Measurements from ENCODE around the gene SUPT20H. TPM values are rescaled to one million over a fixed set of nuclear protein-coding genes. Genes with fewer than 3 reads are reported as not detected.

The SUPT20H gene
- total RNA-seq, 5 donors from 2014 or later (not counting 1 experiment from before 2014, with no cell fraction given): 73.8 to 90.9 (median 87.3) TPM

- H3K9me3 ChIP-seq: no peaks in the 10 kb centered on the region
- H3K27me3 ChIP-seq (replicated peaks in 1 of 2; ENCODE audit: control insufficient read depth in 2 of 2, extremely low read depth in 1 of 2, insufficient read depth in 2 of 2, low read length in 1 of 2): peaks cover 0 to 5% of the 10 kb centered on the region in 2 experiments
- CTCF ChIA-PET: no interaction called here
- WGBS (ENCODE audit: insufficient coverage): no CpG with 5 or more reads among the region's 4 CpGs
- H3K27ac Mint-ChIP-seq: no peak overlapping the region
- H3K4me1 Mint-ChIP-seq: no peaks in the 10 kb centered on the region
- DNase-seq: no peak
- H3K27ac ChIP-seq (ENCODE audit: low read length): no peak overlapping the region
- no peaks in the 10 kb centered on the region for H3K36me3 ChIP-seq (ENCODE audit: control insufficient read depth in 2 of 2, extremely low read depth in 1 of 2, insufficient read depth in 1 of 2, low read length in 1 of 2)
- H3K4me3 ChIP-seq (ENCODE audit: control insufficient read depth in 1 of 2, extremely low read depth in 1 of 2, low read length in 1 of 2): no peak overlapping the region
- POLR2A ChIA-PET: no interaction called here
- no peak overlapping the region for H3K4me3 Mint-ChIP-seq
- H3K9me3 Mint-ChIP-seq: no peaks in the 10 kb centered on the region
- H3K4me1 ChIP-seq (ENCODE audit: control insufficient read depth in 1 of 2, extremely low read depth in 1 of 2, insufficient read depth in 2 of 2, low read length in 2 of 2): no peaks in the 10 kb centered on the region
- ATAC-seq (replicated peaks in 1 of 4): no peak
- H3K36me3 Mint-ChIP-seq: no peaks in the 10 kb centered on the region
- peaks cover 16 to 33% of the 10 kb centered on the region in 2 donors for H3K27me3 Mint-ChIP-seq
Measured at GRCh38 chr13:37102896-37103295, 43.4 kb upstream of the SUPT20H start.

DNA sequence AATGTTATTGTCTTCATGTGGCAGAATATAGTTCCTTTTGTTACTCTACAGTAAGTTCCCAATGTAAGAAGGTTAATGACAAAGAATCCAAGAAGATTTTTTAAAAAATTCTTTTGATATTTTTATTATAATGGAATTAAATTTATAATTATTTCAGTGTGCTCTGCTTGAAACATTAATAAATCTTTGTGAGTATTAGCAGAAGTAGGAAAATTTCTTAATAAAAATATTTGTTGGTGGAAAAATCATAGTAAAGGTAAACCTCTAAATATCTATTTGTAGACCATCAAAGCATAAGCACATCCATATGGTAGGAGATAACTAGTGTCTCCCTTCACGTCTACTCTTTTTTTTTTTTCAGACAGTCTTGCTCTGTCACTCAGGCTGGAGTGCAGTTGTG is 41.7 kb upstream of the SUPT20H start:
- no peak overlapping the region for H3K4me3 ChIP-seq (ENCODE audit: control insufficient read depth in 1 of 2, extremely low read depth in 1 of 2, low read length in 1 of 2)
- no peaks in the 10 kb centered on the region for H3K4me1 ChIP-seq (ENCODE audit: control insufficient read depth in 1 of 2, extremely low read depth in 1 of 2, insufficient read depth in 2 of 2, low read length in 2 of 2)
- H3K36me3 ChIP-seq (ENCODE audit: control insufficient read depth in 2 of 2, extremely low read depth in 1 of 2, insufficient read depth in 1 of 2, low read length in 1 of 2): no peaks in the 10 kb centered on the region
- H3K9me3 Mint-ChIP-seq: no peaks in the 10 kb centered on the region
- POLR2A ChIA-PET: no interaction called here
- H3K4me1 Mint-ChIP-seq: no peaks in the 10 kb centered on the region
- H3K4me3 Mint-ChIP-seq: no peak overlapping the region
- peaks cover 13 to 28% of the 10 kb centered on the region in 2 donors for H3K27me3 Mint-ChIP-seq
- CTCF ChIA-PET: no interaction called here
- H3K9me3 ChIP-seq: no peaks in the 10 kb centered on the region
- WGBS (ENCODE audit: insufficient coverage): 60% methylated on average over 1 of the region's 1 CpG
- H3K27ac Mint-ChIP-seq: no peak overlapping the region
- H3K27me3 ChIP-seq (replicated peaks in 1 of 2; ENCODE audit: control insufficient read depth in 2 of 2, extremely low read depth in 1 of 2, insufficient read depth in 2 of 2, low read length in 1 of 2): peaks cover 0 to 5% of the 10 kb centered on the region in 2 experiments
- H3K36me3 Mint-ChIP-seq: no peaks in the 10 kb centered on the region
- no peak for ATAC-seq (replicated peaks in 1 of 4)
- no peak for DNase-seq
- no peak overlapping the region for H3K27ac ChIP-seq (ENCODE audit: low read length)

- CTCF ChIA-PET: no interaction called here
- DNase-seq (no peak), ATAC-seq (replicated peaks in 1 of 4) (no peak)
- no peaks in the 10 kb centered on the region for H3K9me3 Mint-ChIP-seq
- no peaks in the 10 kb centered on the region for H3K36me3 Mint-ChIP-seq
- H3K4me3 Mint-ChIP-seq: no peak overlapping the region
- peaks cover 13 to 28% of the 10 kb centered on the region in 2 donors for H3K27me3 Mint-ChIP-seq
- no peak overlapping the region for H3K27ac ChIP-seq (ENCODE audit: low read length)
- no peaks in the 10 kb centered on the region for H3K4me1 ChIP-seq (ENCODE audit: control insufficient read depth in 1 of 2, extremely low read depth in 1 of 2, insufficient read depth in 2 of 2, low read length in 2 of 2)
- H3K27ac Mint-ChIP-seq: no peak overlapping the region
- POLR2A ChIA-PET: no interaction called here
- H3K4me1 Mint-ChIP-seq: no peaks in the 10 kb centered on the region
- no peaks in the 10 kb centered on the region for H3K9me3 ChIP-seq
- H3K4me3 ChIP-seq (ENCODE audit: control insufficient read depth in 1 of 2, extremely low read depth in 1 of 2, low read length in 1 of 2): no peak overlapping the region
- H3K27me3 ChIP-seq (replicated peaks in 1 of 2; ENCODE audit: control insufficient read depth in 2 of 2, extremely low read depth in 1 of 2, insufficient read depth in 2 of 2, low read length in 1 of 2): peaks cover 0 to 5% of the 10 kb centered on the region in 2 experiments
- H3K36me3 ChIP-seq (ENCODE audit: control insufficient read depth in 2 of 2, extremely low read depth in 1 of 2, insufficient read depth in 1 of 2, low read length in 1 of 2): no peaks in the 10 kb centered on the region
Measured at GRCh38 chr13:37100731-37101130, 41.2 kb upstream of the SUPT20H start.

DNA sequence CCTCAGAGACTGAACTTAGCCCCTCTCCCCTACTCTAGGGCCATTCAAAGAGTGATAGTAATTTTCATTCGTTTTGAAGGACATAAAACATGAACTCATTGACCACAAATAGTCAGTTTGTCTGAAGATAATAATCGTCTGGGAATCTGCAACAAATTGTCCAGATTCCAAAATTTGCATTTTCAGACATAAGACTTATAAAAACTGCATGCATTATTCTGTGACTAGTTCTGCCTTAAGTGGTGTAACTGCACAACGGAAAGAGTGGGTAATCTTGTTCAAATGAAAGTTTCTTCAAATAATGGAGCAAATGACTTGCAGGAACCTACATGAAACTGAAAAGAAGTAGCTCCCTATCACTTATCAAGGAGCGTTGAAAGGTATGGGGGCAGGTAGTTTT is 37.6 kb upstream of the SUPT20H start:
- no peaks in the 10 kb centered on the region for H3K9me3 Mint-ChIP-seq
- no peaks in the 10 kb centered on the region for H3K4me1 ChIP-seq (ENCODE audit: control insufficient read depth in 1 of 2, extremely low read depth in 1 of 2, insufficient read depth in 2 of 2, low read length in 2 of 2)
- POLR2A ChIA-PET: no interaction called here
- no peak overlapping the region for H3K27ac Mint-ChIP-seq
- WGBS (ENCODE audit: insufficient coverage): no CpG with 5 or more reads among the region's 4 CpGs
- CTCF ChIA-PET: no interaction called here
- no peak overlapping the region for H3K4me3 Mint-ChIP-seq
- peaks cover 0 to 5% of the 10 kb centered on the region in 2 experiments for H3K27me3 ChIP-seq (replicated peaks in 1 of 2; ENCODE audit: control insufficient read depth in 2 of 2, extremely low read depth in 1 of 2, insufficient read depth in 2 of 2, low read length in 1 of 2)
- H3K36me3 ChIP-seq (ENCODE audit: control insufficient read depth in 2 of 2, extremely low read depth in 1 of 2, insufficient read depth in 1 of 2, low read length in 1 of 2): no peaks in the 10 kb centered on the region
- H3K27ac ChIP-seq (ENCODE audit: low read length): no peak overlapping the region
- no peak overlapping the region for H3K4me3 ChIP-seq (ENCODE audit: control insufficient read depth in 1 of 2, extremely low read depth in 1 of 2, low read length in 1 of 2)
- no peaks in the 10 kb centered on the region for H3K4me1 Mint-ChIP-seq
- DNase-seq: no peak
- H3K36me3 Mint-ChIP-seq: no peaks in the 10 kb centered on the region
- H3K27me3 Mint-ChIP-seq: peaks cover 8 to 13% of the 10 kb centered on the region in 2 donors
- H3K9me3 ChIP-seq: no peaks in the 10 kb centered on the region
- no peak for ATAC-seq (replicated peaks in 1 of 4)

DNA sequence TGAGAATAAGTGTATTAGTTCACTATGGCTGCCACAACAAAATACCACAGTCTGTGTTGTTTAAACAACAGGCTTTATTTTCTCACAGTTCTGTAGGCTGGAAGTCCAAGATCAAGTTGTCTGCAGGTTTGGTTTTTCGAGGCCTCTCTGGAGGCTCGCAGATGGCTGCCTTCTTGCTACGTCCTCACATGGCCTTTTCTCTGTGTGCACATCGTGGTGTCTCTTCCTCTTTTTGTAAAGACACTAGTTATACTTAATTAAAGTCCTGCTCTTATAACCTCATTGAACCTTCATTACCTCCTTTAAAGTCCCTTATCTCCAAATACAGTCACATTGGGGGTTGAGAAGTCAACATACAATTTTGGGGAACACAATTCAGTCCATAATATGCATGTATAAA is 35.4 kb upstream of the SUPT20H start:
- Histone ChIP-seq H3K4me3 (ENCODE audit: control insufficient read depth in 1 of 2, extremely low read depth in 1 of 2, low read length in 1 of 2) (no peak overlapping the region), H3K27me3 (replicated peaks in 1 of 2; ENCODE audit: control insufficient read depth in 2 of 2, extremely low read depth in 1 of 2, insufficient read depth in 2 of 2, low read length in 1 of 2) (peaks cover 3 to 5% of the 10 kb centered on the region in 2 experiments), H3K9me3 (no peaks in the 10 kb centered on the region), H3K4me1 (ENCODE audit: control insufficient read depth in 1 of 2, extremely low read depth in 1 of 2, insufficient read depth in 2 of 2, low read length in 2 of 2) (no peaks in the 10 kb centered on the region), H3K27ac (ENCODE audit: low read length) (no peak overlapping the region), H3K36me3 (ENCODE audit: control insufficient read depth in 2 of 2, extremely low read depth in 1 of 2, insufficient read depth in 1 of 2, low read length in 1 of 2) (no peaks in the 10 kb centered on the region)
- H3K9me3 Mint-ChIP-seq: no peaks in the 10 kb centered on the region
- DNase-seq (no peak), ATAC-seq (replicated peaks in 1 of 4) (no peak)
- H3K27me3 Mint-ChIP-seq: peaks cover 4 to 6% of the 10 kb centered on the region in 2 donors
- H3K4me3 Mint-ChIP-seq: no peak overlapping the region
- H3K4me1 Mint-ChIP-seq: no peaks in the 10 kb centered on the region
- 79% methylated on average over 3 of the region's 4 CpGs for WGBS (ENCODE audit: insufficient coverage)
- ChIA-PET CTCF (no interaction called here), POLR2A (no interaction called here)
- H3K36me3 Mint-ChIP-seq: no peaks in the 10 kb centered on the region
- H3K27ac Mint-ChIP-seq: no peak overlapping the region

GRCh38 chr13:37094099-37094498 is 34.6 kb upstream of the SUPT20H start:
- Mint-ChIP-seq H3K4me1 (no peaks in the 10 kb centered on the region), H3K27me3 (peaks cover 1 to 4% of the 10 kb centered on the region in 2 donors), H3K4me3 (no peak overlapping the region), H3K9me3 (no peaks in the 10 kb centered on the region), H3K27ac (no peak overlapping the region), H3K36me3 (no peaks in the 10 kb centered on the region)
- 100% methylated on average over 1 of the region's 3 CpGs for WGBS (ENCODE audit: insufficient coverage)
- POLR2A ChIA-PET: no interaction called here
- Histone ChIP-seq H3K4me1 (ENCODE audit: control insufficient read depth in 1 of 2, extremely low read depth in 1 of 2, insufficient read depth in 2 of 2, low read length in 2 of 2) (no peaks in the 10 kb centered on the region), H3K36me3 (ENCODE audit: control insufficient read depth in 2 of 2, extremely low read depth in 1 of 2, insufficient read depth in 1 of 2, low read length in 1 of 2) (no peaks in the 10 kb centered on the region), H3K27me3 (replicated peaks in 1 of 2; ENCODE audit: control insufficient read depth in 2 of 2, extremely low read depth in 1 of 2, insufficient read depth in 2 of 2, low read length in 1 of 2) (peaks cover 3 to 5% of the 10 kb centered on the region in 2 experiments), H3K9me3 (no peaks in the 10 kb centered on the region), H3K27ac (ENCODE audit: low read length) (no peak overlapping the region), H3K4me3 (ENCODE audit: control insufficient read depth in 1 of 2, extremely low read depth in 1 of 2, low read length in 1 of 2) (no peak overlapping the region)
- ATAC-seq (replicated peaks in 1 of 4) (no peak), DNase-seq (no peak)
- CTCF ChIA-PET: no interaction called here

DNA sequence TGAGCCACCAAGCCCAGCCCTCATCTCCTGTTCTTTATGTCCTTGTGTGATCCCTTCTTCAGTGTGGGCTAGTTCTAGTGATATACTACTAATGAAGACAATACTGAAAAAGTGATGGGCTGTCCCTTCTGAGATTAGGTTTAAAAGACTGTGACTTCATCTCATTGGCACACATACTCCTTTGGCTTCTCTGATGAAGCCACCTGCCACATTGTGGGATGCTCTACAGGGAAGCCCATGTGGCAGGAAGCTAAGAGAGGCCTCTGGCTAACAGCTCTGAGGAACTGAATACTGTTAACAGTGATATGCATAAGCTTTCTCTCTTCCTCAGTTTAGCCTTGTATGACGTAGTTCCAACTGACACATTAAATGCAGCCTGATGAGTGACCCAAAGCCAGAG is 32.3 kb upstream of the SUPT20H start:
- ChIA-PET POLR2A (no interaction called here), CTCF (no interaction called here)
- Histone ChIP-seq H3K9me3 (no peaks in the 10 kb centered on the region), H3K4me3 (ENCODE audit: control insufficient read depth in 1 of 2, extremely low read depth in 1 of 2, low read length in 1 of 2) (no peak overlapping the region), H3K27ac (ENCODE audit: low read length) (no peak overlapping the region), H3K4me1 (ENCODE audit: control insufficient read depth in 1 of 2, extremely low read depth in 1 of 2, insufficient read depth in 2 of 2, low read length in 2 of 2) (no peaks in the 10 kb centered on the region), H3K27me3 (replicated peaks in 1 of 2; ENCODE audit: control insufficient read depth in 2 of 2, extremely low read depth in 1 of 2, insufficient read depth in 2 of 2, low read length in 1 of 2) (peaks cover 0 to 3% of the 10 kb centered on the region in 2 experiments), H3K36me3 (ENCODE audit: control insufficient read depth in 2 of 2, extremely low read depth in 1 of 2, insufficient read depth in 1 of 2, low read length in 1 of 2) (no peaks in the 10 kb centered on the region)
- H3K27ac Mint-ChIP-seq: no peak overlapping the region
- no peaks in the 10 kb centered on the region for H3K9me3 Mint-ChIP-seq
- DNase-seq: no peak
- WGBS (ENCODE audit: insufficient coverage): no CpG with 5 or more reads among the region's 1 CpG
- H3K4me1 Mint-ChIP-seq: no peaks in the 10 kb centered on the region
- no peak overlapping the region for H3K4me3 Mint-ChIP-seq
- no peaks in the 10 kb centered on the region for H3K36me3 Mint-ChIP-seq
- no peak for ATAC-seq (replicated peaks in 1 of 4)
- H3K27me3 Mint-ChIP-seq: peaks cover 0 to 4% of the 10 kb centered on the region in 2 donors
